NCI-H526 treated with DMSO at 0.1 percent for 48 hours (cell line): Measurements from ENCODE around the gene SSR4.

Experiments used
- DNase-seq: peaks from one replicate; lab custom pipeline; 2025; lab: John Stamatoyannopoulos, UW

SSR4 gene

GRCh38 chrX:153769865-153770600 lies 24.4 kb upstream of the SSR4 start:
- DNase-seq = no peak

DNA sequence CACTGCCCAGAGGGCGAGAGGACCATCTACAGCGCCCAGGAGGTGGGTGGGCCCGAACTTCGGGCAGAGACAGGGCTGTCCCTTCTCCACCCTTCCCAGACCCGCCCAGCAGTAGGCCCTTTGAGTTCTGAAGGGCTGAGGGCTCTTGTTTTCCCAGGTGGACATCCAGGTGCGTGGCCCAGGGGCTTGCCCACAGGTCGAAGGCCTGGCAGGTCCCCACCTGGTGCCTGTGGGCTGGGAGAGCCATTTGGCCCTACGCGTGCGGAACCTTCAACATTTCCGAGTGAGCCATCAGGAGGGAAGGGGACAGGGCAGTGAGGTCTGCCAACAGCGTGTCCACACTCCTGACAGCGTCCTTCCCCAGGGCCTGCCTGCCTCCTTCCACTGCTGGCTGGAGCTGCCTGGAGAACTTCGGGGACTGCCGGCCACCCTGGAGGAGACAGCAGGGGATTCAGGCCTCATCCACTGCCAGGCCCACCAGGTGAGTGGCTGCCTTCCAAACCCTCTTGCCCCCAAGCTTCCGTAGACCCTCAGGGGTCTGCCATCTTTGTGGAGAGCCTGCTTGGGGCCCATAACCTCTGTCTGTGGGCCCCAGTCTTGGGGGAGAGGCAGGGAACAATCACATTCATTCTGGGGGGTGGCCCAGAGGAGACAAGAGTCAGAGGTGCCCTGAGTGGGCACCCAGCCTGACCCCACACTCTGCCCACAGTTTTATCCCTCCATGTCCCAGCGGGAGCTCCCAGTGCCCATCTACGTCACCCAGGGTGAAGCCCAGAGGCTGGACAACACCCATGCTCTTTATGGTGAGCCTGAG lies 23.7 kb upstream of the SSR4 start:
- no peak for DNase-seq

DNA sequence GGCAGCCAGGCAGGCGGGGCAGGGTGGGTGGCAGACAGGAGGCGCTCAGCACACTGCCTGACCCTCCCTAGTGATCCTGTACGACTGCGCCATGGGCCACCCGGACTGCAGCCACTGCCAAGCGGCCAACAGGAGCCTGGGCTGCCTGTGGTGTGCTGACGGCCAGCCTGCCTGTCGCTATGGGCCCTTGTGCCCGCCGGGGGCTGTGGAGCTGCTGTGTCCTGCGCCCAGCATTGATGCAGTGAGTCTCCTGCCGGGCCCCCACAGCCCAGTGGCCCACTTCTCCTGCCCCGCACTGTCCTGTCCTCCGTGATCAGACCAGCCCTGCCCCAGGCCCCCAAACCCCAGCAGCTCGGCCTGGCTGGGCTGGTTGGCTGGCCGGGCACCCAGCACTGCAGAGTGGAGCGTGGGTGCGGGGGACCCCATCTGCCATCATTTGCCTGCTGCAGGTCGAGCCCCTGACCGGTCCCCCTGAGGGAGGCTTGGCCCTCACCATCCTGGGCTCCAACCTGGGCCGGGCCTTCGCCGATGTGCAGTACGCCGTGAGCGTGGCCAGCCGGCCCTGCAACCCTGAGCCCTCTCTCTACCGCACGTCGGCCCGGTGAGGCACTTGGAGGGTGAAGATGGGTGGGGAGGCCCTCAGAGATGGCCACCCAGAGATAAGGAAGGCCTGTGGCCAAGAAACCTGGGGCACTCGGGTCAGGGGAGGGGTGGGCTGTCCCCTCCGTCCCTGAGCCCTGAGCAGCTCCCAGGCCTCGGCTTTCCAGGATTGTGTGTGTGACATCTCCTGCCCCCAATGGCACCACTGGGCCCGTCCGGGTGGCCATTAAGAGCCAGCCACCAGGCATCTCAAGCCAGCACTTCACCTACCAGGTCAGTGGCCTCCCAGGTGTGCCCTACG lies 22.8 kb upstream of the SSR4 start:
- DNase-seq = no peak

DNA sequence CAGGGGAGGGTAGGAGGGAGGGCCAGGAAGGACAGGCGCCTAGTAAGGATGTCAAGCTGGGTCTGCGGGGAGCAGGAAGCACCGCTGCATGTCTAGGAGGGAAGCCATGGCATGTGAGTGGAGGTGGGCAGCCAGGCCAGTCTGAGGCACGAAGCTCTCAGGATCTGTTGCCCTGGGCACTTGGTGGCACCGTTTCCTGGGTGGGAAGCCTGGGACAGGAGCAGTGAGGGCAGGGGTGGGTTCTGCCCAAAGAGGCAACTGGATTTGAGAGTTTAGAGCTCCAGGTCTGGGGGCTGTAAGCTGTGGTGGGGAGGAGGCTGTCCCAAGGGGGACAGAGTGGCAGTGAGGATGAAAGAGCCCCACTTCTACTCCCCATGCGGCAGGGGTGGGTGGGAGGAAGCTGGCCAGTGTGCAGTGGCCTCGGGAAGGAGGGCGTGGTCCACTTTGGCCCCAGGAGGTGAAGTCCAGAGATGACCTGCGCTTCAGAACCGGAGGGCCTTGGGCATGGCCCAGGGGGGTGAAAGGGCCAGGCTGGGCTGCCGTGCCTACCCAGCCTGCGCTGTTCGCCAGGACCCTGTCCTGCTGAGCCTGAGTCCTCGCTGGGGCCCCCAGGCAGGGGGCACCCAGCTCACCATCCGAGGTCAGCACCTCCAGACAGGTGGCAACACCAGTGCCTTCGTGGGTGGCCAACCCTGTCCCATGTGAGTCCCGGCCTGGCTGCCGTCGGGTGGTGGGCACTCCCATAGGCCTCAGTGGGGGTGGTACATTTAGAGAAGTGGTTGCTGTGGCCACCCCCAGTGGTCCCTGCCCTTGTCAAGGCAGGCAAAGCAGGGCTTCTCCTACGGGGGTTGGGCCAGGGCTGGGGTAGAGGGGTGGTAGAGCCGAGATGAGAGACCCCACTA lies 21.9 kb upstream of the SSR4 start:
- DNase-seq = no peak

GRCh38 chrX:153773218-153773611 lies 21.3 kb upstream of the SSR4 start:
- DNase-seq = no peak

GRCh38 chrX:153773741-153774575 lies 20.5 kb upstream of the SSR4 start:
- no peak for DNase-seq

- DNase-seq = no peak
These were observed 19.7 kb upstream of the SSR4 start for GRCh38 chrX:153774576-153775292.

DNA sequence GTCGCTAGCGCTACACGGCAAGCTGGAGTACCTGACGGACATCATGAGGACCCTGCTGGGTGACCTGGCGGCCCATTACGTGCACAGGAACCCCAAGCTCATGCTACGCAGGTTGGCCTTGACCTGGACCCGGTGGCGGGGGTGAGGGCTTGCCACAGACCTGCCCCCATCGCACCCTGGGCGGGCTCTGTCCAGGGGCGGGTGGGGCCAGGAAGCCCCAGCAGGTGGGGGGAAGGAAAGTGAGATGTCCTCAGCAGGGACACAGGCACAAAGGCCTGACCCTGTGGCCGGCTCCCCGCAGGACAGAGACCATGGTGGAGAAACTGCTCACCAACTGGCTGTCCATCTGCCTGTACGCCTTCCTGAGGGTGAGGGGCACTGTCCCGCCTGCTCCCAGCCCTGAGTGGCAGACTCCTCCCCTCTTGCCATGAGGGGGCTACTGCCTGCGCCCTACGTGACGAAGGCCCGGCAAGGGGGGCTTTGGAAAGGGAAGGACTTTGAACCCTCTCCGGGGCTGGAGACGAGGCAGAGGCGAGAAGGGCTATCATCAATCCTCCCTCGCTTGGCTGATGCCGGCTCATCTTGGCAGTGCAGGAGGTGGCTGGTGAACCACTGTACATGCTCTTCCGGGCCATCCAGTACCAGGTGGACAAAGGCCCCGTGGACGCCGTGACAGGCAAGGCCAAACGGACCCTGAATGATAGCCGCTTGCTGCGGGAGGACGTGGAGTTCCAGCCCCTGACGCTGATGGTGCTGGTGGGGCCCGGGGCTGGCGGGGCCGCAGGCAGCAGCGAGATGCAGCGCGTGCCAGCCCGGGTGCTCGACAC lies 19.0 kb upstream of the SSR4 start:
- DNase-seq = no peak

DNA sequence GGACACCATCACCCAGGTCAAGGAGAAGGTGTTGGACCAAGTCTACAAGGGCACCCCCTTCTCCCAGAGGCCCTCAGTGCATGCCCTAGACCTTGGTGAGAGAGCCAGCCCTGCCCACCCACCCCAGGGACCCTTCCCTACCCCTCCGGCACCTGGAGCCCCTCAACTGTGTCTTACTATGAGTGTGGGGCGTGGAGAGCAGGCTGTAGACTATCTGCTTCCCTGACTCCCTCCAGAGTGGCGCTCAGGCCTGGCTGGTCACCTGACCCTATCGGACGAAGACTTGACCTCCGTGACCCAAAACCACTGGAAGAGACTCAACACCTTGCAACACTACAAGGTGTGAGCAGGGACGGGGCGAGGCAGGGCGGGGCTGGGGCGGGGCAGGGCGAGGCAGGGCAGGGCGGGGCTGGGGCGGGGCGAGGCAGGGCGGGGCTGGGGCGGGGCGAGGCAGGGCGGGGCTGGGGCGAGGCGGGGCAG lies 18.3 kb upstream of the SSR4 start:
- DNase-seq = no peak

GRCh38 chrX:153776611-153777045 lies 17.8 kb upstream of the SSR4 start:
- DNase-seq = no peak

DNA sequence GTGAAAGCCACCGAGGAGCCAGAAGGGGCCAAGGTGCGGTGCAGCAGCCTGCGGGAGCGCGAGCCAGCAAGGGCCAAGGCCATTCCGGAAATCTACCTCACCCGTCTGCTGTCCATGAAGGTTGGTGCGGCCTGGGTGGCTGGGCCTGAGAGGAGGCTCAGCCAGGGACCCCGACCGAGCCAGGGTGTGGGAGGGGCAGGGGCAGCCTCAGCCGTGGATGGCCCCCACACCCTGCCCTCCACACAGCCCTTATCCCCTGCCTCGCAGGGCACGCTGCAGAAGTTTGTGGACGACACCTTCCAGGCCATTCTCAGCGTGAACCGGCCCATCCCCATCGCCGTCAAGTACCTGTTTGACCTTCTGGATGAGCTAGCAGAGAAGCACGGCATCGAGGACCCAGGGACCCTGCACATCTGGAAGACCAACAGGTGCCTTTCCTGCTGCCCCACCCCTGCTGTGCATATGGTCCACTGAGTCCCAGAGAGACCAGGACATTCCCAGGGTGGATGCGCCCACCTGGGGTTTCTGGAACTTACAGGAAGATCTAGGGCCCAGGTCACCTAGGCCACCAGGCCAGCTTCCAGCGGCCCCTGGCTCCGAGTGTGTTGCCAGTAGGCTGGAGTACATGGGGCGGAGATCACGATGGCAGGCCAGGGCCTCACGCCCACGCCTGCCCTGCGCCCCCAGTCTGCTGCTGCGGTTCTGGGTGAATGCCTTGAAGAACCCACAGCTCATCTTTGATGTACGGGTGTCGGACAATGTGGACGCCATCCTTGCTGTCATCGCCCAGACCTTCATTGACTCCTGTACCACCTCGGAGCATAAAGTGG lies 17.0 kb upstream of the SSR4 start:
- DNase-seq = no peak

- no peak for DNase-seq
These were observed 16.3 kb upstream of the SSR4 start for GRCh38 chrX:153778181-153778580.

DNA sequence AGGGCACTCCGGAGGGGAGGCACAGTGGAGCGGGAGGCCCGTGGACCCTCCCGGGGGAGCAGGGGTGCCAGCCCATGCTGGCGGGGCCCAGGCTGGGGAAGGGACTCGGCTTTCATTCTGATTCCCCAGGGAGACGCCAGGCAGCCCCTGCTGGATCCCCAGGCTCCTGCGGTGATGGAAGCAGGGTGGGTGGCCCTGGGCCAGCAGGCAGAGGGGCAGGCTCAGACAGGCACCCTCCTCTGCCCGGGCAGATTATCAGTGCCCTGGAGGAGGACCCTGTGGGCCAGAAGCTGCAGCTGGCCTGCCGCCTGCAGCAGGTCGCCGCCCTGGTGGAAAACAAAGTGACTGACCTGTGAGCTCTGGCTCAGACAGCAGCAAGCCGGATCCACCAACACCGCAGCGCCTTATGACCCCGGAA lies 15.8 kb upstream of the SSR4 start:
- no peak for DNase-seq

DNA sequence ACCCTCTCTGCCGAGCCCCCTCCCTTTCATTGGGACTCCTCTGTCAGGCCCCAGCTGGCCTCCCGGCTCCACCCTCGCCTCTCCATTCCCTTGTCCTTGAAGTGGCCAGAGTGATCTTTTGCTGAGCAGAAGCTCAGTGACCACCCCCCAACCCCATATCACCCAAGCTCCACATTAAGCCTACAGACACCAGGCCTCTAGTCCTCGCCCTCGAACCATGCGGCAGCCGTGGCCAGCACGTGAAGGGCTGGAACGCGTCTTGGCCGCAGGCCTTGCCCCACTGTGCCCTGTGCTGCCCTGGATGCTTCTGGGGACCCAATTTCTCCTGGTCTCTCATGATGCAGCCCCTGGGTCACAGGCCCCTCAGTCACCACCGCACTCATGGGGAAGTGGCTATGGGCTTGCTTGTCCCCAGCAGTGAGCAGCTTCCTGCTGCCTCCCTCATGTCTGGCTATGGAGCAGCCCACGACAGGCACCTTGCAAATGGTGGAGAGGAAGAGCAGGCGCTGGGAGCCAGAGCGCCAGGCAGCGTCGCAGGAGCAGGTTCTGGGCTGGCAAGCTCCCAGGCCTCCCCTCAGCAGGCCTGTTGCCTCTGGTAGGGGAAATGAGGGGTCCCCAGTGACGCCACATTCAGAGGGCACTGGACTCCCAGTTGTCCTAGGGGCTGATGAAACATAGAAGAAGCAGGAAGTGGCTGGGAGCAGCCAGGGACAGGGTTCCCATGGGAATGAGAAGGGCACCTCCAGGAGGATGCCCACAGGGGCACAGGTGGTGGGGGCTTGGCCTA lies 14.4 kb upstream of the SSR4 start:
- no peak for DNase-seq

DNA sequence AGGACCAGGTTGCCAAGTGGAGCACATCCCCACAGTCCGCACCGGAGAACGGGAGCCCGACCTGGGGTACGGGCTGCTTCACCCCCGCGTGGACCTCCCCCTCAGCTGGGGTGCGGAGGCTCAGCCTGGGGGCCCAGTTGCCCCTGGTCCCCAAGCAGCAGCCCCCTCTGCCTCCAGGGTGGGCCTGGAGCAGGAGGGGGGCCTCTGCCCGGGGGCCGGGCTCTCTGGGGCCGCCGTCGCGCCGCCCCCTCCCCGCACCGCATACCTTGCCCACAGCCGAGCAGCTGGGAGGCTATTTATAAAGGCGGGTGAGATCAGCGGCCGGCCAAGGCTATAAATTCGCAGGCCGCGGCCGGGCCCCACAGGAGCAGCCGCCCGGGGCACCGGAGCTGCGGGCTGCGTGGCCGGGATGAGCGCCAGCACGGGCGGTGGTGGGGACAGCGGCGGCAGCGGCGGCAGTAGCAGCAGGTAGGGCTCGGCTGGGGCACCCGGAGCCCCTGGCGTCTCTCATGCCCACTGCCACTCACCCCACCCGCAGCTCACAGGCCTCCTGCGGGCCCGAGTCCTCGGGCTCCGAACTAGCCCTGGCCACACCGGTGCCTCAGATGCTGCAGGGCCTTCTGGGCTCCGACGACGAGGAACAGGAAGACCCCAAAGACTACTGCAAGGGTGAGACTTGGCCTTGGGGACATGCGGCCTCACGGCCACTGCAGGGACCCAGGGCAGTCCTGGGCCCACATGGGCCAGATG lies 13.6 kb upstream of the SSR4 start, which contains the start of gene SRPK3:
SRPK3 (plus strand) TSS at position 364 of the 750 bp plus-strand sequence; CDS start at position 410, 46 bp downstream.
- DNase-seq = no peak

DNA sequence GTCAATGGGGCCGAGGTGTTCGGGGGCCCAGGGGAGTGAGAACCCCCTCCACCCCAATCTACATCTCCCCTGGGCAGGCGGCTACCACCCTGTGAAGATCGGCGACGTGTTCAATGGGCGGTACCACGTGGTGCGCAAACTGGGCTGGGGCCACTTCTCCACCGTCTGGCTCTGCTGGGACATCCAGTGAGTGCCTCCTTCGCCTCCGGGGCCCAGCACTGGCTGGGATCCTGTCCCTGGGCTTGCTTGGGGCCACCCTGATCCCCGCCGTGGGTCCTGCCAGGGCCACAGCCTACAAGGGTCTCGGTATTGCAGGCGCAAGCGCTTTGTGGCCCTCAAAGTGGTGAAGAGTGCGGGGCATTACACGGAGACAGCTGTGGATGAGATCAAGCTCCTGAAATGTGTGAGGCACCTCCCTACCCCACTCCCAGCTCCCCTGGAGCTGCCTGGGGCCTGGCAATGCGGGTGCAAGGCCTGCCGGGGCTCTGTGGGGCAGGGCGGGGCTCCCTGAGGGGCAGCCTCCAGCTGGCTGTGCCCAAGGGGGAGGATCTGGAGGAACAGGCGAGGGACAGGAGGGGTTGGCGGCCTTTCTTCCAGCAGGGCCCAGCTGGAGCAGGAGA lies 12.9 kb upstream of the SSR4 start:
- no peak for DNase-seq
